ENCODE data around the gene ASTN1.

Gene ASTN1

GRCh38 chr1:177106196-177106595 is 58.3 kb downstream of the ASTN1 start:
- no peak for TF ChIP-seq CTCF (IDR thresholded peaks at IDR 0.05; ENCODE audit: control extremely low read depth, extremely low read depth, low read depth, missing control alignments)
- POLR2A ChIA-PET = no interaction called here
- DNase-seq (ENCODE audit: extremely low spot score) = no peak
- CTCF ChIA-PET = no interaction called here

GRCh38 chr1:177103005-177103852 is 61.3 kb downstream of the ASTN1 start:
- no peak for DNase-seq (ENCODE audit: extremely low spot score)
- ChIA-PET POLR2A (no interaction called here), CTCF (interaction anchor here (1.1 kb wide), 2 partner anchors 10 to 13 kb away, joined by 3 to 4 read pairs; no protein-coding TSS in a partner anchor)
- TF ChIP-seq CTCF (IDR thresholded peaks at IDR 0.05; ENCODE audit: control extremely low read depth, extremely low read depth, low read depth, missing control alignments) = no peak

GRCh38 chr1:177092001-177092400 is 72.5 kb downstream of the ASTN1 start:
- ChIA-PET CTCF (no interaction called here), POLR2A (no interaction called here)
- no peak for TF ChIP-seq CTCF (IDR thresholded peaks at IDR 0.05; ENCODE audit: control extremely low read depth, extremely low read depth, low read depth, missing control alignments)
- DNase-seq (ENCODE audit: extremely low spot score) = no peak

- POLR2A ChIA-PET = no interaction called here
- TF ChIP-seq CTCF (IDR thresholded peaks at IDR 0.05; ENCODE audit: control extremely low read depth, extremely low read depth, low read depth, missing control alignments) = no peak
- CTCF ChIA-PET = interaction anchor here (0.9 to 1.3 kb wide), 2 partner anchors 9 to 10 kb away, joined by 3 to 4 read pairs; no protein-coding TSS in a partner anchor
- DNase-seq (ENCODE audit: extremely low spot score) = no peak
These were observed 73.5 kb downstream of the ASTN1 start for GRCh38 chr1:177091040-177091439.

GRCh38 chr1:177088966-177089365 is 75.5 kb downstream of the ASTN1 start:
- ChIA-PET CTCF (interaction anchor here (2.3 kb wide), 1 partner anchor 11 kb away, joined by 8 read pairs; no protein-coding TSS in a partner anchor), POLR2A (no interaction called here)
- no peak for TF ChIP-seq CTCF (IDR thresholded peaks at IDR 0.05; ENCODE audit: control extremely low read depth, extremely low read depth, low read depth, missing control alignments)
- no peak for DNase-seq (ENCODE audit: extremely low spot score)

GRCh38 chr1:177082855-177083693 is 81.4 kb downstream of the ASTN1 start:
- CTCF ChIA-PET = no interaction called here
- DNase-seq (ENCODE audit: extremely low spot score) = no peak
- no peak for TF ChIP-seq CTCF (IDR thresholded peaks at IDR 0.05; ENCODE audit: control extremely low read depth, extremely low read depth, low read depth, missing control alignments)

More at GRCh38 chr1:177082855-177083693, 81.4 kb downstream of the ASTN1 start:
- POLR2A ChIA-PET = no interaction called here

Measured in GM10248 (cell line).